ENCODE data around the gene HIVEP3.

The HIVEP3 gene

GRCh38 chr1:41589395-41589794, 329.3 kb downstream of the HIVEP3 start:
- no peak overlapping the region for H3K4me3 ChIP-seq (ENCODE audit: low read depth, low read length)
- TF ChIP-seq CTCF (IDR thresholded peaks at IDR 0.05; ENCODE audit: low read depth, low read length) = no peak

- no peak for TF ChIP-seq CTCF (IDR thresholded peaks at IDR 0.05; ENCODE audit: low read depth, low read length)
Measured at GRCh38 chr1:41588334-41588875, 330.3 kb downstream of the HIVEP3 start.

GRCh38 chr1:41587791-41588190, 330.9 kb downstream of the HIVEP3 start:
- TF ChIP-seq CTCF (IDR thresholded peaks at IDR 0.05; ENCODE audit: low read depth, low read length) = no peak
- H3K4me3 ChIP-seq (ENCODE audit: low read depth, low read length) = no peak overlapping the region

More at GRCh38 chr1:41588334-41588875, 330.3 kb downstream of the HIVEP3 start:
- no peak overlapping the region for H3K4me3 ChIP-seq (ENCODE audit: low read depth, low read length)

- no peak for TF ChIP-seq CTCF (IDR thresholded peaks at IDR 0.05; ENCODE audit: low read depth, low read length)
- H3K4me3 ChIP-seq (ENCODE audit: low read depth, low read length) = no peak overlapping the region
Measured at GRCh38 chr1:41586230-41586629, 332.5 kb downstream of the HIVEP3 start.

- H3K4me3 ChIP-seq (ENCODE audit: low read depth, low read length) = no peak overlapping the region
- no peak for TF ChIP-seq CTCF (IDR thresholded peaks at IDR 0.05; ENCODE audit: low read depth, low read length)
Measured at GRCh38 chr1:41583658-41584547, 334.8 kb downstream of the HIVEP3 start.

- no peak overlapping the region for H3K4me3 ChIP-seq (ENCODE audit: low read depth, low read length)
- no peak for TF ChIP-seq CTCF (IDR thresholded peaks at IDR 0.05; ENCODE audit: low read depth, low read length)
Measured at GRCh38 chr1:41582851-41583657, 335.7 kb downstream of the HIVEP3 start.

All from WI38 (cell line).